SU-DHL-6 (cell line): ENCODE measurements around the gene KIAA0825.

Source experiments
- H2AFZ ChIP-seq: fragments of 200-600 bp; sonication (generic); 2 replicates; pipeline ENCODE4 v1.6.1; 2014; ENCODE audit warnings: low read depth, mild to moderate bottlenecking, moderate library complexity, mixed read lengths, antibody characterized with exemption, low read length; ENCODE audit not compliant: severe bottlenecking
- H3F3A ChIP-seq: fragments of 200-600 bp; shearing (Covaris generic); 2 replicates; pipeline ENCODE4 v1.6.0; 2016; ENCODE audit warnings: antibody characterized with exemption, mild to moderate bottlenecking; ENCODE audit not compliant: insufficient read depth
- H3K27ac ChIP-seq: fragments of 200-600 bp; sonication (generic); 2 replicates; pipeline ENCODE4 v1.5.1; 2016; ENCODE audit warnings: low read depth, mild to moderate bottlenecking, low read length, moderate library complexity, mixed read lengths
- H3K27me3 ChIP-seq: fragments of 200-600 bp; sonication (generic), shearing (Covaris generic); 2 replicates; pipeline ENCODE4 v1.6.0; 2014; ENCODE audit warnings: mild to moderate bottlenecking, low read length
- H3K36me3 ChIP-seq: fragments of 200-600 bp; sonication (generic); 2 replicates; pipeline ENCODE4 v1.6.1; 2014; ENCODE audit warnings: mild to moderate bottlenecking, low read length, mixed read lengths
- H3K4me2 ChIP-seq: fragments of 300-600, 200-600 bp; shearing (Covaris generic), sonication (generic); 2 replicates; pipeline ENCODE4 v1.6.0; 2014; ENCODE audit warnings: low read length, low read depth, mild to moderate bottlenecking; ENCODE audit not compliant: poor library complexity, severe bottlenecking
- H3K4me3 ChIP-seq: fragments of 200-600 bp; sonication (generic); 2 replicates; pipeline ENCODE4 v1.5.1; 2014; ENCODE audit warnings: antibody characterized with exemption, low read length, mild to moderate bottlenecking, mixed read lengths; ENCODE audit not compliant: insufficient read depth, poor library complexity, severe bottlenecking
- H3K79me2 ChIP-seq: fragments of 200-600 bp; sonication (generic); 2 replicates; pipeline ENCODE4 v1.6.1; 2014; ENCODE audit warnings: mild to moderate bottlenecking, low read length, moderate library complexity; ENCODE audit not compliant: insufficient read depth
- H3K9ac ChIP-seq: fragments of 200-600 bp; sonication (generic); 2 replicates; pipeline ENCODE4 v1.7.0; 2014; ENCODE audit warnings: mild to moderate bottlenecking, low read length
- H3K9me2 ChIP-seq: fragments of 200-600 bp; sonication (generic); replicated peaks from 2 replicates; pipeline ENCODE4 v1.6.1; 2014; ENCODE audit warnings: low read length; ENCODE audit not compliant: insufficient read depth
- H3K9me3 ChIP-seq: fragments of 200-600 bp; sonication (generic); 2 replicates; pipeline ENCODE4 v1.6.1; 2014; ENCODE audit warnings: low read length, mixed read lengths; ENCODE audit not compliant: insufficient read depth
- H4K20me1 ChIP-seq: fragments of 200-600 bp; sonication (generic); 2 replicates; pipeline ENCODE4 v1.6.1; 2014; ENCODE audit warnings: low read depth, mild to moderate bottlenecking, antibody characterized with exemption, low read length, moderate library complexity, mixed read lengths
- CTCF ChIP-seq: fragments of 200-600 bp; sonication (generic); IDR thresholded peaks from one replicate; pipeline ENCODE4 v1.5.1; 2017; ENCODE audit warnings: antibody characterized with exemption, mild to moderate bottlenecking, low read length, moderate library complexity; ENCODE audit not compliant: insufficient read depth, poor library complexity, severe bottlenecking
- EZH2phosphoT487 ChIP-seq: fragments of 200-600 bp; sonication (generic), shearing (Covaris generic); conservative IDR thresholded peaks from 2 replicates; pipeline ENCODE4 v1.6.1; 2018; ENCODE audit warnings: mild to moderate bottlenecking, antibody characterized with exemption, low read length, moderate library complexity, mixed read lengths

The KIAA0825 gene

GRCh38 chr5:94243612-94244011 is 374.8 kb downstream of the KIAA0825 start:
- no peaks in the 10 kb centered on the region for H3K9me3 ChIP-seq
- no peak overlapping the region for H3K4me3 ChIP-seq
- no peak overlapping the region for H3K27ac ChIP-seq
- TF ChIP-seq CTCF (no peak), EZH2phosphoT487 (no peak)
- no peak overlapping the region for H2AFZ ChIP-seq
- no peaks in the 10 kb centered on the region for H3K27me3 ChIP-seq
- no peaks in the 10 kb centered on the region for H3K36me3 ChIP-seq
- H3K9ac ChIP-seq: no peak overlapping the region
- H3K9me2 ChIP-seq: no peaks in the 10 kb centered on the region
- H4K20me1 ChIP-seq: no peaks in the 10 kb centered on the region
- no peaks in the 10 kb centered on the region for H3F3A ChIP-seq
- no peaks in the 10 kb centered on the region for H3K79me2 ChIP-seq
- H3K4me2 ChIP-seq: no peak overlapping the region

GRCh38 chr5:94240993-94241651 is 377.3 kb downstream of the KIAA0825 start:
- Histone ChIP-seq H3K4me2 (no peak overlapping the region), H3K36me3 (no peaks in the 10 kb centered on the region), H3K4me3 (no peak overlapping the region), H3K9ac (no peak overlapping the region), H3K79me2 (no peaks in the 10 kb centered on the region), H3K9me2 (no peaks in the 10 kb centered on the region), H3K27ac (no peak overlapping the region), H3F3A (no peaks in the 10 kb centered on the region), H4K20me1 (no peaks in the 10 kb centered on the region), H3K27me3 (no peaks in the 10 kb centered on the region), H3K9me3 (no peaks in the 10 kb centered on the region), H2AFZ (no peak overlapping the region)
- TF ChIP-seq CTCF (no peak), EZH2phosphoT487 (no peak)

- H3K9me2 ChIP-seq: no peaks in the 10 kb centered on the region
- H3K9ac ChIP-seq: no peak overlapping the region
- H3F3A ChIP-seq: no peaks in the 10 kb centered on the region
- no peak overlapping the region for H3K4me3 ChIP-seq
- H3K79me2 ChIP-seq: no peaks in the 10 kb centered on the region
- H3K4me2 ChIP-seq: no peak overlapping the region
- no peak overlapping the region for H2AFZ ChIP-seq
- H3K36me3 ChIP-seq: no peaks in the 10 kb centered on the region
- no peak overlapping the region for H3K27ac ChIP-seq
- no peaks in the 10 kb centered on the region for H4K20me1 ChIP-seq
- no peak for TF ChIP-seq EZH2phosphoT487
- no peaks in the 10 kb centered on the region for H3K27me3 ChIP-seq
- H3K9me3 ChIP-seq: no peaks in the 10 kb centered on the region
These were observed 377.8 kb downstream of the KIAA0825 start for GRCh38 chr5:94240596-94240992.

GRCh38 chr5:94240134-94240533 is 378.3 kb downstream of the KIAA0825 start:
- Histone ChIP-seq H3K27ac (no peak overlapping the region), H3K9me3 (no peaks in the 10 kb centered on the region), H4K20me1 (no peaks in the 10 kb centered on the region), H3K4me3 (no peak overlapping the region), H2AFZ (no peak overlapping the region), H3F3A (no peaks in the 10 kb centered on the region), H3K27me3 (no peaks in the 10 kb centered on the region), H3K9me2 (no peaks in the 10 kb centered on the region), H3K4me2 (no peak overlapping the region), H3K36me3 (no peaks in the 10 kb centered on the region), H3K79me2 (no peaks in the 10 kb centered on the region), H3K9ac (no peak overlapping the region)
- no peak for TF ChIP-seq CTCF
- no peak for TF ChIP-seq EZH2phosphoT487
